Stimulated activated naive CD4-positive, alpha-beta T cell (primary cell): Measurements from ENCODE around the gene VAPA.

Source experiments
- DNase-seq, 6 experiments: peaks; one replicate each; lab custom pipeline; 2025; lab: John Stamatoyannopoulos, UW

VAPA gene

DNA sequence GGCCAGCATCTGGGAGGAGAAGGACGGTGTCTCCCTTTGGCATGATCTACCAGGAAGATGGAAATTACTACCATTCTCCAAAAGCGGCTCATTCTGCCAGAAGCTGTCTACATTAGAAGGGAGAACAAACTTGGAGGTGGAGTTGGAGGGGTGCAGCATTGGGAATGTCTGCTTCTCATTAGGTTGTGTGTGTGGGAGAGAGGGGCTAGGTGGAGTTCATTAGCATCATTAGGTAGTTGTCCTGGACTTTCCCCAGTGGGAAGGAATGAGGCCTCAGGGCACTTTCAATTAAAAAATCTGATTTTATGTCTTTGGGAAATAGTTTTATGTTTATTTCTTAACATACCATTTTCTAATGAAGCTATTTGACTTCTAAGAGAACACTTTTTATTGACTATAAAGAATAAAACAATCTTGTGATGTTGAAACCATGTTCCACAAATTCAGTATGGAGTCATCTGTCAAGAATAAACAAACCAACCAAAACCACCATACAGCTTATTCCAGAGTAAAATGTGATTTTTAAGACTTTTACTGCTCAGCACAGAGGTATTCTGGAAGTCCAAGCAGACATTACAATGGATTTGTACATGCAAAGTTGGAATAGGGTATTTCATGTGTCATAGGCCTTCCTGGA lies 60.6 kb downstream of the VAPA start:
- no peak for DNase-seq

DNA sequence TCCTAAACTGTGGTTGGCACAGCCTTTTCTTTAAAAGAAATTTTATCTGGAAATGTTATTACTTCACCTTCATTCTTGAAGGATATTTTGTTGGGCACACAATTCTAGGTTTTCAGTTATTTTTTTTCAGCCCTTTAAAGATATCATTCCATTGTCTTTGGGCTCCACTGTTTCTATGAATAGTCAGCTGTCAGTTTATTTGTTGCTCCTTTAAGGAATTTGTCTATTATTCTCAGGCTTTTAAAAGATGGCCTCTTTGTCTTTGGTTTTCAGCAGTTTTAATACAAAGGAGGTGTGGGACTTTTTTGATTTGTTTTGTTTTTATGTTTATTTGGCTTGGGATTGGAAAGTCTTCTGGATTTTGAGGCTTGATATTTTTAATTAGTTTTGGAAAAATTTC lies 61.8 kb downstream of the VAPA start:
- no peak for DNase-seq

DNA sequence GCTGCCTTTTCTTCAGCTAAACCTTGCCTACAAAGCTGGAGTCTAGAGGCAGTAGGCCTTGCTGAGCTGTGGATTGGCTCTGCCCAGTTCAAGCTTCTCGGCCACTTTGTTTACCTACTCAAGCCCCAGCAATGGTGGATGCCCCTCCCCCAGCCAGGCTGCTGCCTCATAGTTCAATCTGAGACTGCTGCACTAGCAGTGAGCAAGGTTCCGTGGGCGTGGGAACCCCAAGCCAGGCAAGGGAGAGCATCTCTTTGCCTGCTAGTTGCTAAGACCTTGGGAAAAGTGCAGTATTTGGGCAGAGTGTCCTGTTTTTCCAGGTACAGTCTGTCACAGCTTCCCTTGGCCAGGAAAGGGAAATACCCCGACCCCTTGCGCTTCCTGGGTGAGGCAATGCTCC lies 68.9 kb downstream of the VAPA start:
- no peak for DNase-seq

DNA sequence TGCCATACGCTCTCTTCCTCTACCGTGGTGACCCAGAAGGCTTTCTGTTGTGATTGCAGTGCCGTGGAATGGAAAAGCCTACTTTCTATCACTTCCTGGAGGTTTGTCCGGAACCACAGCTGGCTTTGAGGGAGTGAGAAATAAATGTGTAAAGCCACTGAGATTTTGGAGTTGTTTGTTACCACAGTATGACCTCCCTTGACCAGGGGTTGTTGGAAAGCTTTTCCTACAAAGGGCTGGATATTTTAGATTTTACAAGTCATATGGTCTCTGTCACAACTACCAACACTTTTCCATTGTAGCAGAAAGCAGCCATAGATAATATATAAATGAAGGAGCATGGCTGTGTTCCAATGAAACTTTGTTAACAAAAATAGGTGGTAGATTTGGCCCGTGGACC lies 70.3 kb downstream of the VAPA start:
- no peak for DNase-seq

DNA sequence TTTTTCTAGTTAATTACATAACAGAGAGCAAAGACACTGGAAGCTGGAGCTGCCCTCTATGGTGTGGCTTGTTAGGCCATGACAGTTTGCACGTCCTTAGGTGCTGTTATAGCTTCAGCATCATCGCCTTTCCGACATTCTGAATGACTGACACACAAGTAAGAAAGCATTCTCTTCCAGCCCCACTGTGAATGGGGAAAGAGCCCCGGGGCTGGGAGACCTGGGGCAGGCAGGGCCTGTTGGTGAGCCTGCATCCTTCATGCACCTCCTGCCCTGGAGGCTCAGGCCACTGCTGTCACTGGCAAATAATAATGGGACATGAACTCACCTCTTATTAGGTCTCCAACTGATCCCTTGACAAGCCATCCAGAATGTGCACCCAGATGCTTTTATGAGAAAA lies 71.8 kb downstream of the VAPA start:
- no peak for DNase-seq

DNA sequence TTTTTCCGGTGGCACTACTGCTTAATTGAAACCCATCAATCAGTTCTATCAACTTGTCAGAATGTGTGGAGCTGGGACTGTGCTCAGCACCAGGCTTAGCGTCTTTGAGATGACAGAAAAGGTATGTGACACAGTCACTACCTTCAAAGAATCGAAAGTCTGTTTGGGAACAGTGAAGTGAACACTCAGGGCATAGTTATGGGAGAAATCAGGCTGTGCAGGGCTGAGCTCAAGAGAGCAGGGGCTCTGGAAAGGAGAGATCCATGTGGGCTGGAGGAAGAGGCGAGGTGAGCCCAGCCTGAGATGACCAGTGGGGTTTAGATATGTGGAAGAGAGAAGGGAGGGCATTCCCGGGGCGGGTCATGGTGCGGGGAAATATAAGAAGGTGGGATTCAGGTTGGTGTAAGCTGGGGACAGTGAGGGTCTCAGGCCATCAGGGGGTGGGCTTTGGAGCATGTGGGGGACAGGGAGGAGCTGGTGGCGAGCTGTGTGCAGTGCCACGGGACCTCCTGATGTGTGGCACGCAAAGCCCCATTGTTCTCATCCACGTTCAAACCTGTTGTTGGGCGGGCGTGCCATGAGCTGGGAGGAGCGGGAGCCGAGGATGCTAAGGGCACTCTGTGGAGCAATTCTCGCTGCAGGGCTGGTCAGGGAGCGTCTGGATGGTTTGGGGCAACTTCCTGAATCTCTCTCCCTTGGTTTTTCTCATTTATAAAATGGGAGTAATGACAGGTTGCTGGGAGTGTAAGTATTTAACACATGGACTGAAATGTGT lies 72.5 kb downstream of the VAPA start:
- no peak for DNase-seq

DNA sequence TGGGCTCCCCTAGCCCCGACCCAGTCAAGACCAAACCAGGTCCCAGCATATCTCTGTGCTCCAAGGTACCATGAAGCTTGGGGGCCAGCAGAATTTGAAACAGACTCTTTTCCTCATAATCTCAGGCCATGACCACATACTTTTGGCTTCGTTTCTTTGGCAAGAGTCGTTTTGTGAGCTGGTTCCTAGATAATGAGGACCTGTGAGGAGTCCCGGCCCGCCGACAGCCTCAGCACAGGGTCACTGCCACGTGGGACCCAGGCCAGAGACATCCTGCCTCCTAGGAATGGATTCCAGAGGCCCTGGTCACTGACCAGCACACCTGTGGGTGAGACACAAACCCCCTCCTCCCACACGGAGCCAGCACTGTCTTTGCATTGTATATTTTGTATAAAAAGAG lies 73.5 kb downstream of the VAPA start:
- no peak for DNase-seq

DNA sequence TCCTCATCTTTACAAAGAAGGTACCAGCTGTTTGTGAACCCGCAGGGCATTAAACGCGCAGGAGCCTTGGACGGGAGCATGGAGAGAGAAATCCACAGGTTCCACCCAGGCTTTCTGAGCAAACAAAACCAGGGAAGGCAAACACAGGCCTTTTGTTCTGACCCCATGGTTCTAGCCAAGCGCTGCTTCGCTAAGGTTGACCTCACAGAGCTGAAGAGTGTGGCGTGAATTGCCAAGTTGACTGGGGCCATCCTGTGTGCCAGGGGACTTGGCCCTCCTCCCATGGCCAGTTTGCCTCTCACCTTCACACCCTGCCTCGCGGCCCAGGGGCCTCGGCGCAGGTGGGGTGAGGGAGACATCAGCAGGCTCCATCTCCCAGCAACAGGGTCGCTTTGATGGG lies 74.1 kb downstream of the VAPA start:
- DNase-seq = no peak

DNA sequence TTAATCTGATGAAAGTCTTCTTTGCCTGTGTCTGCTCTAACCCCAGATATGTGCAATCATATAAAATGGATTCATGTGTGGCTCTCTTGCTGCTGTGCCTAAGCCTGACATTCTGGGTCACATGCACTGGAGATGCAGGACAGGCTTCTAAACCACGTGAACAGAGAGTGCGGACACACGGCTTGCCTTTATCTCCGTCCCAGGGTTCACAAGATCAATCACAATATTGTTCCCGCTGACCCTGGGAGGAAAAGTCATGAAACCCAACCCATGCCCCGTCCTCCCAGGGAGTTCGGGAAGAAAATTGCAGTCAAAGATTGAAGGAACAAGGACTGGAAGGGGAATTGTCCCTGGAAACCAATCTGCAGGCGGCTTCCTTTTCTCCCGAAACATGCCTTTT lies 74.8 kb downstream of the VAPA start:
- no peak for DNase-seq

DNA sequence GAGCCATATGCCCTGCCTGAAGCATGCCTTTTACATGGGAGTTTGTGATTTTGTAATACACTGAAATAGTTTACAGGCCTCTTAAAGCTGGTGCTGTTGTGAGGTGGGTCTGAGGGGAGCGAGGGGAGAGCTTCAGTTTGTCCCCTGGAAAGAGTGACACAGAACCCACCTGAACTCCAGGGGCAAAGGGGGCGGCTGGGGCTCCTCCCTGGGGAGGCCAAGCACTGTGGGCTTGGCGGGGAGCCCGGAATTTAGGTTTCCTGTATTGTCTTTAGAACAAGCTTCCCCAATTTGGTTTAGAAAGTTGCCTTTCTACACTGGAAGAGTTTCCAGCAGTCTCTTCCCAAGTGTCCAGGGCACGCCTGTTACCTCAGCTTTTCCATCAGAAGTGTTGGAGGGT lies 75.7 kb downstream of the VAPA start:
- no peak for DNase-seq

DNA sequence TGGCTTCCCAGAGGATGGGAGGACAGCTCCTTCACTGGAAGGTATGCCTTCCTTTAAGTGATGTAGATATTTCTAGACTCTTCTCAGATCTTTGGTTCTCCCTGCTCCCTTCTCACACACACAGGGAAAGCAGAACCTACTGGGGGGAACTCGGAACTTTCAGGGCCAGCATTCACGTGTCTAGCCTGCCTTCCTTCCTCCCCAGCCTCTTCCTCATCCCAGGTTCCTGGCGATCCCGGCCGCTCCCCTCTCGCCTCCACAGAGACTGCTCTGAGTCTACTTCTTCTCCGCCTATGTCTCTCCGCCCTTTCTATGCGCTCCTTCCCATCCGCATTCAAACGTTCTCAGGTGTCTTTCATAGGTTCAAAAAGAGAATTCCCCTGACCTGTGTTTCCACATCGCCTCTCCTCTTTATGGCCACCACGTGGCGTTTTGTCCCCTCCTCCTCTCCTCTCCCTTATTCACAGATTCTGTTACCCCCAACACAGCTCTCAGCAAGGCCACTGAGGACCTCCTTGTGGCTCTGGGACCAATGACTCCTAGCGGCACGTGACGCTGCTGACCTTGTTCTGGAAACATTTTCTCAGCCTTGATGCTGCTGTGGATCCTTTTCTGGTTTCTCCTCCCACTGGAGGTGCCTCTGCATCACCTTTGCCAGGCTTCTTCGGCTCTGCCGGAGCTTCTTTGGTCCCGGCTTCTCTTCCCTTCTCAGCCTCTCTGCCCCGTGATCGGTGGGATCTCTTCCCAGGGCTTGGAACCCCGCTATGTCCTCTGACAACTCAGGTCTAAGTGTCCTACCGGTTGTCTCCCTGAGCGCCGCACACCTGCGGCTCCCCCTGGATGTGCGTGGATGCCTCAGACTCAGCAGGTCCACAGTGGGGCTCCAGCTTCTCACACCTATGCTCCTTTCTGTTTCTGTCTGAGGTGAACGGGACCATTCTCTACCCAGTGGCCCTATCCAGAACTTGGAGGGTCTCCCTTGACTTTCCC lies 77.5 kb downstream of the VAPA start:
- DNase-seq = no peak

DNA sequence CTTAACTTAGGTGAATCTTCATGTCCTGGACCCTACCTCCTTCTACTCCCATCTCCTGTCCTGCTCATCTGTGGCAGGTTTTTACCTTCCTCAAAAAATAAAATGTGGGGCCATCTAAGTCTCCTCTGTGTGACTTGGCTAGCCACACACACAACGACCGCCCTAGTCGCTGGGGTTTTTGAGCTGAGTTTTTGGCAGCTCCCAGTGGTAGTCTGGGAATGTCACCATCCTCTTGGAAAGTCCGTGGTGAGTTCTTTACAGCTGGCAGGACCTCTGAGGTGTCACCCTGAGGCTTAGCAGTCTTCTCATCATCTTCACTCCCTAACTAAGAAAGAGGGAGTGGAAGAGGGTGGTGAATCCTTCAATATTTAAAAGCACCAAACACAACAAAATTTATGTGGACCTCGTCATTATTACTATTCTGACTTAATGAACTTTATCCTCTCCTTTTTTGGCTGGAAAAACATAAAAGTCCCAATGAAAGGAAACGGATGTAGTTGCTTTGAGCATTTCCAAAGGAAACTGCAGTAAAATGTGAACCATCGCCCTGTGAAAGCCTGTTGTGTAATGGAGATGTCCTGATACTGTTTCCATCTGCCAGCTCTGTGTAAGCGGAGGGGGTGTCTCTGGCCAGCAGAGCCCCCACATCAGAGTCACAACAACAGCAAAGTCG lies 78.6 kb downstream of the VAPA start:
- DNase-seq = no peak

DNA sequence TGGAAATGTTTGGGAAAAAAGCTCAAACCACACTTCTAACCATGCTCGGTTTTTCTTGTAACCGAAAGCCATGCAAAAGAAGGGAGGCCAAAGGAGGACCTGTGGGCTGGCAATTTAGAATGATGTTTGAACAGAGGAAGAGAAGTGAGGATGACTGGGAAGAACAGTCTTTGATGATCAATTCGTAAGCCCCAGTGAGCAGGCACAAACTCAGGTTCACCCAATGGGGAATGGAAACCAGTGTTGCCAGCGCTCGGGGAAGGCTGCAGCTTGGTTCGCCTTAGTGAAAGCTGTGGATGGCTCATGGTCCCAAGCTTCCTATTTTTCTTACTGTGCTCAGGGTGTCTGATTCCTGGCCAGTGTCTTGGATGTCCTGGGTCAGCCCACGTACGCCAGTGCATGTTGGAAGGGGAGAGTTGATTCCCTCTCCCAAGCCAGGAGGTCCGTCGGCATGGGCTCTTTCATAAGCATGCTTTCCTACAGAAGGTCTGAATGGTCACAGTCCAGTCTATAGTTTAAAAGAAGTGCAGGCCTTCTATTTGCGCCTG lies 79.2 kb downstream of the VAPA start:
- DNase-seq = no peak

DNA sequence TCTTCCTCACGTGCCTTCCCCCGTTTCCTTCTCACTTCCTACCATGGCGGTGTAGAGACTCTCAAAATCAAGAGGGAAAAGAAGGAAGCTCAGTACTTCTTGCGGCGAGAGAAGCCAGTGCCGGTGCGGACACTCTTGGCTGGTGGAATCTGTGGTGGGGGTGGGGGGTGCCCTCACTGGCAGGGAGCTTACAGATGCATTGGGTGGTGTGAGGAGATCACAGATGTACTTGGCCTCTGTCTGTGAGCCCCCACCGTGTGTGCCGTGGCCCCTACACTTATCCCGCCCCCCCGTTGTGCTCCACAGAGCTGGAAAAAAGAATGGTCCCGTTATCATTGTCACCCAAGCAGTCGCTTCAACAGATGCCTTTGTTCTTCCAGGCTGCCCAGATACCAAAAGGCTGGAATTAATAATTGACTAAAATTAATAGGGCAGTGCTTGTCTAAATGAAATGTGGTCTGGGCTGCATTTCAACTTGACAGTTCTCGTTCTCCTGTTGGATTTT lies 79.8 kb downstream of the VAPA start:
- DNase-seq = no peak

DNA sequence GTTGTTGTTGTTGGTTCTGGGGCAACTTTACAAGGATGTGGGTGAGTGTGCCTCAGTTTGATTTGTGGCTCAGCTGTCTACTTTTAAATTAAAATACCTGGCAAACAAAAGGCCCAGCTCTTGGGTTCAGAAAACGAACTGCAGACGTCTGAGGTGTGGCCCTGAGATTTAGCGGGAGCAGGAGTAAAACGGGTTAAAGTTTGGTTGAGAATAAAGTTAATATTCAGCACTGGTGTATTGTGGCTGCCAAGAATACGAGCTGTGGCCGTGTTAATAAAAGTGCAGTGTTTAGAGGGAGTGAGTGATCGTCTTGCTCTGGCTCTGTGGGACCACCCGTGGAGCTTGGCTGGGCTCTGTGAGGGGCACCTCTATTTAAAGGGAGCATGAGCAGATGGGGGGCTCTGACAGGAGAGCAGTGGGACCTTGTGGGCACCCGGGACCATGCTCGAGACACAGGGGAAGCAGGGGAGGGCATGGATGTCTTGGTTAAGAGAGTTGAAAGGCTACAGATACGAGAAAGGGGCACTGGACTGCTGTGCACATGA lies 80.3 kb downstream of the VAPA start:
- DNase-seq = no peak

DNA sequence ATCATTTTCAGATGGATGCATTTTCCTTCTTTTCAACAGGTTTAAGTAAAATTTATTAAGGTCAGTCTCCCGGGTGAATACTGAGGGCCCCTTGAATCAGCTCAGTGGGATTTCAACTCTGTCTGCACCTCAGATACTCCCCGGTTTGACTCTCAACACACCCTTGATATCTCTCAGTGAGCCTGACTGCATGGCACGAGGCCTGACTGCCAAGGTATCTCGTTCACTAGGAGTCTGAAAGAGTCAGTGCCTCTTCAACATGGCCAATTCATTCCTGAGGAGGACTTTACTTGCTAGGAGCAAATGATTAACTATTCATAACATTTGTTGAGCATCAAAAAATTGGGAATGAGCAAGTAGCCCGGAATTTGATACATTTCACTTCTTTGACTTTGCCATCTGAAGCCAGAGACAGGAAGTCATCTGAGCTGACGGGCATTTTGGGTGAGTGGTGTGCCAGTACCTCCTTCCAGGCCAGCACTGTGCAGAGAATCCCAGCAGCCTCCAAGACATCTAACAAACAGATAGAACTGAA lies 81.0 kb downstream of the VAPA start:
- DNase-seq = no peak

DNA sequence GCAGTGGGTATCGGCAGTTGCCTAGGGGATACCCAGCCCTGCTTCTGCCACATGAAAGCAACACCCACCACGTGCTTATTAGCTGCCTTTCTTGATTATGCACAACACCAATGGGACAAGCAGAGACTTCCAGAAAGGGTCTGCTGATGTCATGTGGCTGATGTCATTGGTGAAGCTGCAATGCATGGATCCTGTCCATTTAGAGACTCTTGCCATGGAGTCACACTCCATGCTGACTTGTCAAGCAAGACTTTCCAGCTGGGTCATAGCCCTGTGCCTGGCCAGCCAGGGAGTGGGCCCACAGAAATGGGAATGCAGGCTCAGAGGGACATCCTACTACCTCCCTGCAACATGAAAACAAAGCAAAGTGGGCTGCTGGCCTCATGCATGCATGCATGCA lies 81.8 kb downstream of the VAPA start:
- no peak for DNase-seq

DNA sequence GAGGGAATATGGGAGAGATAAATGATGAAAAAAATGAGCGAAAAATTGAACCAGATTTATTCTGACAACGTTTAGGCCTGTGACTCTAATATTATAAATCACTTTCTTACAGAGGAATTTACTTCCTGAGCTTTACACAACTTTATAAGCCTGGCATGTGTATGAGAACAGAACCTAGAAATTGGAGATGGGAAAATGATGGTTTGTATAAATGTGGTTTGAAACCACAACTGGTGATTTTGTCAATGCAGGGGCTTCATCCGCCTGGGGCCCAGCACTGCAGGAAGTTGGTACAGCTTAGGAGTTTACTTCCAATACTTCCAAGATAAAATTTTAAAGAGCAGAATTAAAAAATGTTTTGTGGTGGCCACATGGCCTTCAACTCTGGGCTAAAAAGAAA lies 82.3 kb downstream of the VAPA start:
- DNase-seq = no peak

DNA sequence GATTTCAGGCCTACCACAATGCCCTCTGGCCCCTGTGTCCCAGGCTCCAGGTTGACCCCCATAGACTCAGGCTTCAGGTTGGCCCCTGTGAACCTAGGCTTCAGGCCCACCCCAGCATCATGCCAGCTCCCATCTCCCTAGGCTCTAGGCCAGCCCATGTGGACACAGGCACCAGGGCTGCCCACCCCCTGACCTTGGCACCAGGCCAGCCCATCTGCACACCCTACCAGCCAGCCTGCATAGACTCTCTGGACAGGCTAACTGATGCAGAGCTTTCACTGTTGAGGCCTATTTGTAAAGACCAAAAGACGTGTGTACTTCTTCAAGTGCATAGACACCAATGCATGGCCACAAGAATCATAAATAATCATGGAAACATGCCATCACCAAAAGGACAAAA lies 83.9 kb downstream of the VAPA start:
- DNase-seq = no peak

DNA sequence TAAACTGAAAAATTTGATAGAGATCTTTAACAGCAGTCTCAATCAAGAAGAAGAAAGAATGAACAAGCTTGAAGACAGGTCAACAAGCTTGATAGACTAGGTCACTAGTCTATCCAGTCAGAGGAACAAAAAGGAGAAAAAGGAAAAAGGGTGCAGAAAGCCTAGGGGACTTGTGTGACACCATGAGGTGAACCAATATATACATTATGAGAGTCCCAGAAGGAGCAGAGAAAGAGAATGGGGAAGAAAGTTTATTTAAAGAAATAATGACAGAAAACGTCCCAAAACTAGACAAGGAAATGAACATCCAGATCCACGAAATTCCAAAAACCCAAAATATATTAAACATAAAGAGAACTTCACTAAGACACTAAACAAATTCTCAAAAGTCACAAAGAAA lies 84.5 kb downstream of the VAPA start:
- no peak for DNase-seq

DNA sequence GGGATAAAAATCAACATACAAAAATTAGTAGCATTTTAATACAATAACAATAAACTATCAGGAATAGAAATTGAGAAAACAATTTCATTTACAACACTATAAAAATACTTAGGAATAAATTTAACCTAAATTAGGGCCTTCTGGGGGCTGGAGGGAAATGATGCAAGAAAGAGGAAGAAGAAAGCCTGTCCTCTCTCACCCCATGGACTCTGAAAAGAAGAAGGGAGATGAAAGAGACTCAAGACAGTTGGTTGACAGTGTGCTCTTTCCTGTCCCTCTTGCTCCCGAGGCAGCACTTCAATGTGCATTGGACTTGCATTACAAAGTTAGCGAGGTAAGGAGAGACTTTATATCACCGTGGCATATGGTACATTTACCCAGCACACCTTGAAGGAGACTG lies 88.5 kb downstream of the VAPA start:
- DNase-seq = no peak
